KMS-11 (cell line): ENCODE data around the gene AGBL3.

Experiments used
- H2AFZ ChIP-seq: fragments of 200-600 bp; sonication (generic); 2 replicates; pipeline ENCODE4 v1.6.1; 2016; ENCODE audit warnings: antibody characterized with exemption, mixed run types, low read depth
- H3K27ac ChIP-seq: fragments of 200-600 bp; sonication (generic); 2 replicates; pipeline ENCODE4 v1.6.1; 2016; ENCODE audit warnings: mild to moderate bottlenecking, mixed run types
- H3K27me3 ChIP-seq: fragments of 200-600 bp; sonication (generic); 2 replicates; pipeline ENCODE4 v1.6.1; 2017; ENCODE audit warnings: mild to moderate bottlenecking, low read depth, mixed run types, moderate library complexity; ENCODE audit not compliant: insufficient read depth
- H3K36me3 ChIP-seq: fragments of 200-600 bp; sonication (generic); 2 replicates; pipeline ENCODE4 v1.6.1; 2017; ENCODE audit warnings: mild to moderate bottlenecking, mixed run types; ENCODE audit not compliant: insufficient read depth
- H3K4me1 ChIP-seq: fragments of 200-600 bp; sonication (generic); 2 replicates; pipeline ENCODE4 v1.6.1; 2016; ENCODE audit warnings: mild to moderate bottlenecking, low read depth, mixed run types; ENCODE audit not compliant: poor library complexity, severe bottlenecking
- H3K4me2 ChIP-seq: fragments of 200-600 bp; sonication (generic); 2 replicates; pipeline ENCODE4 v1.7.0; 2016; ENCODE audit warnings: mild to moderate bottlenecking, mixed run types
- H3K4me3 ChIP-seq: fragments of 200-600 bp; sonication (generic); IDR thresholded peaks from 2 replicates; pipeline ENCODE4 v1.6.1; 2017; ENCODE audit warnings: low read depth, low read length, mixed read lengths; ENCODE audit not compliant: insufficient read depth
- H3K79me2 ChIP-seq: fragments of 200-600 bp; sonication (generic); 2 replicates; pipeline ENCODE4 v1.6.1; 2016; ENCODE audit warnings: low read depth, mixed run types; ENCODE audit not compliant: insufficient read depth
- H3K9ac ChIP-seq: fragments of 200-600 bp; sonication (generic); 2 replicates; pipeline ENCODE4 v1.6.1; 2016; ENCODE audit warnings: mild to moderate bottlenecking, mixed run types
- H4K20me1 ChIP-seq: fragments of 200-600 bp; sonication (generic); 2 replicates; pipeline ENCODE4 v1.6.1; 2016; ENCODE audit warnings: mild to moderate bottlenecking, mixed run types; ENCODE audit not compliant: insufficient read depth
- CTCF ChIP-seq: fragments of 200-600 bp; sonication (generic); conservative IDR thresholded peaks from 2 replicates; pipeline ENCODE4 v1.6.1; 2017; ENCODE audit warnings: low read depth, mild to moderate bottlenecking, antibody characterized with exemption, low read length, moderate library complexity, mixed read lengths

Gene AGBL3

DNA sequence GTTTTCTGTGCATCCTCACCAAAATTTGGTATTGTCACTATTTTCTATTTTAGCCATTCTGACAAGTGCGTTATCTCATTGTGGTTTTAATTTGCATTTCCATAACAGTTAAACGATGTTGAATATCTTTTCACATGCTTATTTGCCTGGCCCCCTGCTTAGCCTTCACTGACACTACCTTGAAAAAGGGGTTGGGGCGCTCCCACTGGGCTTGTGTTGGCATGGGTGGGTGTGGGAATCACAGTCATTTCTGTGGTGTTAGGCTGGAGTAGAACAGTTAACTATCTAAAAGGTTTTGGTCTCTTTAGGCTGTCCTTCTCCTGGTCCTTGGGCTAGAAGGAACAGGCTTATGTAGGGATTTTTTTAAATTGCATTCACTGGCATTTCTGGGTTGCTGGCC lies 89.4 kb downstream of the AGBL3 start:
- Histone ChIP-seq H3K4me1 (no peaks in the 10 kb centered on the region), H3K4me2 (no peak overlapping the region), H3K36me3 (no peaks in the 10 kb centered on the region), H3K79me2 (no peaks in the 10 kb centered on the region), H3K27me3 (no peaks in the 10 kb centered on the region), H2AFZ (no peak overlapping the region), H3K9ac (no peak overlapping the region), H3K27ac (no peak overlapping the region), H3K4me3 (no peak overlapping the region), H4K20me1 (no peaks in the 10 kb centered on the region)
- TF ChIP-seq CTCF = no peak

- H3K27me3 ChIP-seq = no peaks in the 10 kb centered on the region
- H3K36me3 ChIP-seq = no peaks in the 10 kb centered on the region; the same call in 1 of the 2 replicates
- TF ChIP-seq CTCF = no peak
- no peak overlapping the region for H3K4me3 ChIP-seq
- no peak overlapping the region for H2AFZ ChIP-seq
- H3K4me2 ChIP-seq = no peak overlapping the region
- no peak overlapping the region for H3K9ac ChIP-seq
- no peaks in the 10 kb centered on the region for H3K79me2 ChIP-seq
- H4K20me1 ChIP-seq = no peaks in the 10 kb centered on the region
- H3K4me1 ChIP-seq = no peaks in the 10 kb centered on the region
- H3K27ac ChIP-seq = no peak overlapping the region
Measured at GRCh38 chr7:135076882-135077281, 90.6 kb downstream of the AGBL3 start.

- Histone ChIP-seq H3K4me2 (no peak overlapping the region), H3K4me1 (no peaks in the 10 kb centered on the region), H3K27me3 (no peaks in the 10 kb centered on the region), H3K27ac (no peak overlapping the region), H3K79me2 (no peaks in the 10 kb centered on the region), H3K36me3 (no peaks in the 10 kb centered on the region; the same call in 1 of the 2 replicates), H3K4me3 (no peak overlapping the region), H4K20me1 (no peaks in the 10 kb centered on the region), H3K9ac (no peak overlapping the region), H2AFZ (no peak overlapping the region)
- TF ChIP-seq CTCF = no peak
Measured at GRCh38 chr7:135077642-135078041, 91.3 kb downstream of the AGBL3 start.

DNA sequence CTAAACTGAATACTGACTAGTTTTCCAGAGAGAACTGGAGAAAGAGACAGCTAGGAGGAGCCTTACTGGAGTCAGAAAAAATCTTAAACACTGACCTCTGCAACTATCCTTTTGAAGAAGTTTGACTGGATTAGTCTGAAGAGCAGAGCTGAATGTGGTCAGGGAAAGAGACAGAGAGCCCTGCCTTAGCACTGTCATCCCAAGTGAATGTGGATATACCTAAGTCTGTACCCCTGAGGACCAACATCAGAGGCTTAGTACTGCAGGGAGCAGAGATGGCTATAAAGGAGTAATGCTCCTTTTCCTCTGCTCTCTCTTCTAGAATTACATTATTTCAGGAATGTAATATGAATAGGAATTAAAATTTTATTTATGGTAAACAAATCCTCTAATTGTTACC lies 91.7 kb downstream of the AGBL3 start:
- H3K36me3 ChIP-seq = no peaks in the 10 kb centered on the region; the same call in 1 of the 2 replicates
- H2AFZ ChIP-seq = no peak overlapping the region
- no peaks in the 10 kb centered on the region for H3K79me2 ChIP-seq
- no peaks in the 10 kb centered on the region for H4K20me1 ChIP-seq
- no peak overlapping the region for H3K4me2 ChIP-seq
- no peaks in the 10 kb centered on the region for H3K4me1 ChIP-seq
- no peak overlapping the region for H3K4me3 ChIP-seq
- H3K27me3 ChIP-seq = no peaks in the 10 kb centered on the region
- no peak overlapping the region for H3K9ac ChIP-seq
- TF ChIP-seq CTCF = no peak
- no peak overlapping the region for H3K27ac ChIP-seq
